K562 (cell line): ENCODE results near the gene ZBTB44. TPM values are rescaled to one million over a fixed set of nuclear protein-coding genes. Genes with fewer than 3 reads are reported as not detected.

Experiments
- ATAC-seq: fragments of 200-7000 bp; cut with Tn5 transposase; 3 replicates; pipeline ENCODE4 v1.9.1; 2020; ENCODE audit warnings: moderate library complexity
- BruUV-seq: library from RNA; stranded (reverse); fragments of 400-500 nt; replicated peaks from 2 replicates; lab custom pipeline; 2021; lab: Mats Ljungman, UMichigan
- CTCF ChIA-PET: fragments of 300-600 bp; formaldehyde crosslinking; extraction: SDS; loops from one replicate; lab custom pipeline; 2021; ENCODE audit warnings: low intra/inter-chr PET ratio; lab: Yijun Ruan, JAX
- POLR2A ChIA-PET: fragments of 300-600, 350-650 bp; sonication (Branson Sonifier 250); formaldehyde crosslinking; extraction: SDS; loops from one replicate; lab custom pipeline; 2021; ENCODE audit warnings: antibody characterized with exemption, inconsistent platforms; lab: Yijun Ruan, JAX
- DNase-seq, 4 experiments: peaks; one replicate each; pipeline versions ENCODE4 v3.0.0 to v3.0.0-alpha.2; 2011 to 2018; ENCODE audit warnings: low spot score in 3 of 4, mixed read lengths in 3 of 4; ENCODE audit errors: extremely low read depth in 1 of 4
- FAIRE-seq: peaks from 2 replicates; lab custom pipeline; 2011; peaks lifted over from hg19 to GRCh38; lab: Jason Lieb, UNC
- H2AFZ ChIP-seq: 2 replicates; pipeline ENCODE4 v1.6.0; 2011; ENCODE audit warnings: low read depth, low read length, control low read depth, inconsistent platforms
- H3K27ac ChIP-seq: fragments of 200-600 bp; 3 replicates; pipeline ENCODE4 v1.8.0; 2011; ENCODE audit warnings: low read depth, mild to moderate bottlenecking, control low read depth, inconsistent platforms, low read length, moderate library complexity, mixed read lengths; ENCODE audit errors: extremely low read depth
- H3K27me3 ChIP-seq, 2 experiments: fragments of 300-600 bp in 1 of 2; 2 replicates in 1 of 2; 3 replicates in 1 of 2; pipeline versions ENCODE4 v1.6.0 to v1.8.0; 2011; ENCODE audit warnings: inconsistent platforms in 2 of 2, low read length in 2 of 2, mild to moderate bottlenecking in 1 of 2, mixed read lengths in 1 of 2, moderate library complexity in 1 of 2; ENCODE audit not compliant: control insufficient read depth in 2 of 2, insufficient read depth in 2 of 2
- H3K36me3 ChIP-seq: fragments of 300-600 bp; 3 replicates; pipeline ENCODE4 v1.8.0; 2011; ENCODE audit warnings: mild to moderate bottlenecking, low read length, inconsistent platforms; ENCODE audit not compliant: control insufficient read depth, insufficient read depth
- H3K4me1 ChIP-seq, 2 experiments: fragments of 200-600 bp in 1 of 2; replicated peaks in 1 of 2; 2 replicates in 1 of 2; 3 replicates in 1 of 2; pipeline versions ENCODE4 v1.5.1 to v1.8.0; 2011; ENCODE audit warnings: inconsistent platforms in 2 of 2, low read length in 2 of 2, mild to moderate bottlenecking in 1 of 2, mixed read lengths in 1 of 2, moderate library complexity in 1 of 2; ENCODE audit not compliant: control insufficient read depth in 2 of 2, insufficient read depth in 2 of 2
- H3K4me2 ChIP-seq: 2 replicates; pipeline ENCODE4 v1.6.1; 2011; ENCODE audit warnings: low read length, control low read depth, inconsistent platforms, mixed read lengths; ENCODE audit not compliant: insufficient read depth
- H3K4me3 ChIP-seq: fragments of 200-600 bp; sonication (generic), shearing (Covaris generic); 2 replicates; pipeline ENCODE4 v1.5.1; 2016; ENCODE audit warnings: control low read depth, inconsistent platforms
- H3K79me2 ChIP-seq: fragments of 200-600 bp; 3 replicates; pipeline ENCODE4 v1.8.0; 2011; ENCODE audit warnings: low read length, inconsistent platforms; ENCODE audit not compliant: control insufficient read depth, insufficient read depth
- H3K9ac ChIP-seq, 2 experiments: 2 replicates each; pipeline versions ENCODE4 v1.6.0 to v1.6.1; 2011; ENCODE audit warnings: low read depth in 2 of 2, low read length in 2 of 2, control low read depth in 1 of 2, inconsistent platforms in 1 of 2, mild to moderate bottlenecking in 1 of 2, mixed read lengths in 1 of 2; ENCODE audit not compliant: insufficient read depth in 1 of 2
- H3K9me1 ChIP-seq: one replicate; pipeline ENCODE4 v1.6.0; 2011; ENCODE audit warnings: inconsistent platforms, mild to moderate bottlenecking, low read length, moderate library complexity; ENCODE audit not compliant: control insufficient read depth, insufficient read depth
- H3K9me3 ChIP-seq: replicated peaks from 2 replicates; pipeline ENCODE4 v1.5.1; 2011; ENCODE audit warnings: low read depth, low read length, inconsistent platforms; ENCODE audit not compliant: control insufficient read depth, insufficient read depth
- H4K20me1 ChIP-seq: replicated peaks from 2 replicates; pipeline ENCODE4 v1.6.1; 2011; ENCODE audit warnings: low read length, inconsistent platforms, mixed read lengths; ENCODE audit not compliant: control insufficient read depth, insufficient read depth
- C11orf30 ChIP-seq: fragments of 450-650 bp; IDR thresholded peaks from 2 replicates; pipeline ENCODE4 v1.6.1; 2016; ENCODE audit warnings: low read depth, mild to moderate bottlenecking
- CEBPB ChIP-seq: fragments of 450-650 bp; IDR thresholded peaks from 2 replicates; pipeline ENCODE4 v1.6.1; 2016; ENCODE audit warnings: missing genetic modification characterization, missing compliant biosample characterization
- FOSL1 ChIP-seq: fragments of 200-800 bp; sonication (Bioruptor generic); conservative IDR thresholded peaks from 2 replicates; pipeline ENCODE4 v1.6.1; 2016; ENCODE audit warnings: missing genetic modification characterization, missing compliant biosample characterization
- SAP30 ChIP-seq: fragments of 200-600 bp; sonication (generic); IDR thresholded peaks from 2 replicates; pipeline ENCODE4 v1.6.1; 2012; ENCODE audit warnings: borderline replicate concordance, low read depth, mild to moderate bottlenecking, moderate library complexity, low read length, control low read depth, inconsistent platforms; ENCODE audit not compliant: insufficient read depth, poor library complexity, severe bottlenecking
- SMARCE1 ChIP-seq: fragments of 450-650 bp; IDR thresholded peaks from 2 replicates; pipeline ENCODE4 v1.7.1; 2016; ENCODE audit warnings: mild to moderate bottlenecking
- ZNF316 ChIP-seq: fragments of 450-650 bp; IDR thresholded peaks from 2 replicates; pipeline ENCODE4 v1.6.1; 2016
- WGBS: fragments of 100-300 bp; shearing (Covaris generic); methylation state at CpG from one replicate; pipeline ENCODE4 v1.1.6; 2016; ENCODE audit warnings: low coverage, mixed read lengths; ENCODE audit not compliant: insufficient coverage; ENCODE audit errors: missing lambda C conversion rate; 5-methylcytosine and 5-hydroxymethylcytosine counted together
- in situ Hi-C: fragments of 300-500 bp; cut with MboI; formaldehyde crosslinking; loops from 4 replicates; pipeline ENCODE4 v1.15.0; 2018; ENCODE audit warnings: inconsistent platforms, mixed read lengths
- intact Hi-C: fragments of 100-400 bp; cut with micrococcal nuclease; formaldehyde crosslinking; loops from 2 replicates; pipeline ENCODE4 v1.14.2; 2022
- polyA plus RNA-seq, 8 experiments: library from polyadenylated mRNA; depleted of rRNA in 4 of 8; stranded (reverse) in 5 of 8; unstranded in 3 of 8; fragments of >200 nt; fragmentation: Nextera tagmentation in 2 of 8; fragmentation: Illumina TruSeq in 1 of 8; extraction: Ambion mirVana in 2 of 8; extraction: Trizol in 1 of 8; gene quantifications; 2 replicates each; pipeline versions ENCODE4 v1.2.1 to v1.2.3, GENCODE V29; 2011 to 2014; ENCODE audit warnings: inconsistent platforms in 1 of 8, missing spikeins in 1 of 8
- total RNA-seq, 7 experiments: library from RNA; depleted of rRNA in 6 of 7; stranded (reverse); fragments of >200 nt in 6 of 7; fragmentation: Illumina TruSeq in 2 of 7; extraction: Trizol in 2 of 7; gene quantifications; 2 replicates each; pipeline versions ENCODE4 v1.2.1 to v1.2.3, GENCODE V29; 2011 to 2021; ENCODE audit warnings: low replicate concordance in 1 of 7

ZBTB44 gene
- total and polyA plus RNA-seq, 9 of the 15 experiments (the other 6 are each of a cell fraction or from before 2014, with no cell fraction given), result 4.7 to 27.1 (median 17.3) TPM

GRCh38 chr11:130181295-130182272 is 133.1 kb downstream of the ZBTB44 start:
- FAIRE-seq (no peak), DNase-seq (no peak), ATAC-seq (peak; percentile 63)
- TF ChIP-seq FOSL1 (tag) (0 out of 2 replicates have a peak, but pooled peaks have one; percentile 40), SMARCE1 (no peak), ZNF316 (peak; percentile 32; the same call in 1 of the 2 replicates), CEBPB (tag) (peak; percentile 79), SAP30 (no peak), C11orf30 (0 out of 2 replicates have a peak, but pooled peaks have one; percentile 22)
- H3K4me2 ChIP-seq, result no peak overlapping the region
- peaks cover 49 to 63% of the 10 kb centered on the region in 2 experiments for H3K27me3 ChIP-seq
- CTCF ChIA-PET, result no interaction called here
- no peaks in the 10 kb centered on the region for H3K79me2 ChIP-seq
- H3K9ac ChIP-seq, result 0 out of 4 replicates have a peak overlapping the region, but pooled peaks of 1 of the 2 experiments have one; percentile 69
- peaks cover 0 to 3% of the 10 kb centered on the region in 2 experiments; a peak in 2 of 5 replicates for H3K4me1 ChIP-seq
- peaks cover 4% of the 10 kb centered on the region; the same call in 1 of the 2 replicates for H4K20me1 ChIP-seq
- no peak overlapping the region for H3K27ac ChIP-seq
- no peak overlapping the region for H3K4me3 ChIP-seq
- no peak overlapping the region for H2AFZ ChIP-seq
- no peaks in the 10 kb centered on the region for H3K36me3 ChIP-seq
- WGBS, result 4% methylated on average over 9 of the region's 11 CpGs
- no TSS peak for BruUV-seq
- intact Hi-C loops, result no loop called here
- POLR2A ChIA-PET, result interaction anchor here (1.2 kb wide), 1 partner anchor 45 kb away, joined by 3 read pairs; no protein-coding TSS in a partner anchor
- no peaks in the 10 kb centered on the region for H3K9me1 ChIP-seq
- no peaks in the 10 kb centered on the region for H3K9me3 ChIP-seq
- in situ Hi-C loops, result no loop called here
